Erythroblast (primary cell): ENCODE measurements around the gene GPR101.
"Not testable (repeated sequence)": the region's sequence is repeated elsewhere in the genome, so short reads cannot be mapped to it uniquely, and the experiment has no call there.

Source experiments
- DNase-seq, 2 experiments: peaks; one replicate each; lab custom pipeline; 2025; lab: John Stamatoyannopoulos, UW
- GATA1 ChIP-seq: IDR thresholded peaks from 2 replicates; pipeline ENCODE4 v1.6.1; 2011; ENCODE audit warnings: low read depth, mild to moderate bottlenecking, control low read depth, low read length, moderate library complexity
- POLR2A ChIP-seq: IDR thresholded peaks from 2 replicates; pipeline ENCODE4 v1.6.1; 2011; ENCODE audit warnings: mild to moderate bottlenecking, low read length

The GPR101 gene

GRCh38 chrX:137034508-137034872 is 695 bp upstream of the GPR101 start:
- DNase-seq = peak in 1 of 2 experiments; percentile 0
- no peak for TF ChIP-seq GATA1

GRCh38 chrX:137032841-137033773 is 688 bp downstream of the GPR101 start:
- no peak for DNase-seq
- TF ChIP-seq POLR2A (no peak), GATA1 (no peak)

GRCh38 chrX:137032341-137032694 is 1.5 kb downstream of the GPR101 start:
- no peak for DNase-seq
- TF ChIP-seq GATA1 (no peak), POLR2A (no peak)

GRCh38 chrX:137031517-137032340 is 2.1 kb downstream of the GPR101 start:
- peak; percentile 7 to 31 for DNase-seq

GRCh38 chrX:137031039-137031438 is 2.8 kb downstream of the GPR101 start:
- DNase-seq = no peak
- TF ChIP-seq POLR2A (no peak), GATA1 (no peak)

More at GRCh38 chrX:137031517-137032340, 2.1 kb downstream of the GPR101 start:
- no peak for TF ChIP-seq GATA1
- TF ChIP-seq POLR2A = no peak

- TF ChIP-seq GATA1 = no peak
- TF ChIP-seq POLR2A = no peak
Observed at GRCh38 chrX:137028699-137029098, 5.1 kb downstream of the GPR101 start.

GRCh38 chrX:137025930-137026329 is 7.9 kb downstream of the GPR101 start:
- no peak for DNase-seq
- TF ChIP-seq POLR2A (no peak), GATA1 (no peak)

More at GRCh38 chrX:137028699-137029098, 5.1 kb downstream of the GPR101 start:
- DNase-seq = no peak

- not testable (repeated sequence) for DNase-seq
Observed at GRCh38 chrX:137000236-137000635, 33.6 kb downstream of the GPR101 start.

GRCh38 chrX:136999024-136999423 is 34.8 kb downstream of the GPR101 start:
- DNase-seq = no peak
- TF ChIP-seq POLR2A (no peak), GATA1 (no peak)
